Activated B cell treated with CpG ODN at 0.5 μM for 24 hours (primary cell): ENCODE results near the gene CASP1. TPM values are rescaled to one million over a fixed set of nuclear protein-coding genes. Genes with fewer than 3 reads are reported as not detected.
"Not testable (repeated sequence)": the region's sequence is repeated elsewhere in the genome, so short reads cannot be mapped to it uniquely, and the experiment has no call there.

Experiments
- ATAC-seq: fragments of 200-7000 bp; cut with Tn5 transposase; one replicate; pipeline ENCODE4 v1.10.0; 2021; ENCODE audit warnings: low read depth, mild to moderate bottlenecking, moderate library complexity
- CTCF ChIA-PET: fragments of 350-600 bp; sonication (Branson Sonifier 250); formaldehyde crosslinking; loops from one replicate; lab custom pipeline; 2021; ENCODE audit warnings: antibody characterized with exemption; lab: Charles Lee
- POLR2A ChIA-PET: fragments of 350-600 bp; sonication (Branson Sonifier 250); formaldehyde crosslinking; loops from one replicate; lab custom pipeline; 2021; ENCODE audit warnings: antibody characterized with exemption; lab: Charles Lee
- DNase-seq: peaks from one replicate; pipeline ENCODE4 v3.0.0; 2022
- H3K27ac Mint-ChIP-seq: one replicate; pipeline ENCODE4 v1.8.0; 2020; ENCODE audit warnings: mixed read lengths
- H3K27me3 Mint-ChIP-seq: one replicate; pipeline ENCODE4 v1.8.0; 2021; ENCODE audit warnings: mixed read lengths
- H3K36me3 Mint-ChIP-seq: one replicate; pipeline ENCODE4 v1.8.0; 2021; ENCODE audit warnings: low read depth, mixed read lengths
- H3K4me1 Mint-ChIP-seq: one replicate; pipeline ENCODE4 v1.8.0; 2021; ENCODE audit warnings: mixed read lengths
- H3K4me3 Mint-ChIP-seq: one replicate; pipeline ENCODE4 v1.8.0; 2020; ENCODE audit warnings: mild to moderate bottlenecking, mixed read lengths
- H3K9me3 Mint-ChIP-seq: one replicate; pipeline ENCODE4 v1.8.0; 2020; ENCODE audit warnings: mixed read lengths
- intact Hi-C: fragments of 100-400 bp; cut with micrococcal nuclease; formaldehyde crosslinking; loops from one replicate; pipeline ENCODE4 v1.15.1; 2024
- total RNA-seq: library from RNA; stranded (reverse); gene quantifications from 2 replicates; pipeline ENCODE4 v1.2.3, GENCODE V29; 2022
- TF ChIP-seq, protein P1 (sequence below): fragments of 200-600 bp; IDR thresholded peaks from one replicate; pipeline ENCODE4 v1.8.0; 2022; ENCODE audit warnings: antibody characterized with exemption, mild to moderate bottlenecking

Gene CASP1
- total RNA-seq, 1 donor from 2014 or later, result 35.7 TPM

GRCh38 chr11:105074166-105074530 lies 39.2 kb upstream of the CASP1 start:
- Mint-ChIP-seq H3K9me3 (no peaks in the 10 kb centered on the region), H3K36me3 (no peaks in the 10 kb centered on the region), H3K4me1 (no peaks in the 10 kb centered on the region), H3K27me3 (peaks cover 14% of the 10 kb centered on the region), H3K4me3 (no peak overlapping the region), H3K27ac (no peak overlapping the region)
- no peak for DNase-seq
- ChIA-PET POLR2A (no interaction called here), CTCF (no interaction called here)
- no peak for ATAC-seq
- TF ChIP-seq, protein P1, sequence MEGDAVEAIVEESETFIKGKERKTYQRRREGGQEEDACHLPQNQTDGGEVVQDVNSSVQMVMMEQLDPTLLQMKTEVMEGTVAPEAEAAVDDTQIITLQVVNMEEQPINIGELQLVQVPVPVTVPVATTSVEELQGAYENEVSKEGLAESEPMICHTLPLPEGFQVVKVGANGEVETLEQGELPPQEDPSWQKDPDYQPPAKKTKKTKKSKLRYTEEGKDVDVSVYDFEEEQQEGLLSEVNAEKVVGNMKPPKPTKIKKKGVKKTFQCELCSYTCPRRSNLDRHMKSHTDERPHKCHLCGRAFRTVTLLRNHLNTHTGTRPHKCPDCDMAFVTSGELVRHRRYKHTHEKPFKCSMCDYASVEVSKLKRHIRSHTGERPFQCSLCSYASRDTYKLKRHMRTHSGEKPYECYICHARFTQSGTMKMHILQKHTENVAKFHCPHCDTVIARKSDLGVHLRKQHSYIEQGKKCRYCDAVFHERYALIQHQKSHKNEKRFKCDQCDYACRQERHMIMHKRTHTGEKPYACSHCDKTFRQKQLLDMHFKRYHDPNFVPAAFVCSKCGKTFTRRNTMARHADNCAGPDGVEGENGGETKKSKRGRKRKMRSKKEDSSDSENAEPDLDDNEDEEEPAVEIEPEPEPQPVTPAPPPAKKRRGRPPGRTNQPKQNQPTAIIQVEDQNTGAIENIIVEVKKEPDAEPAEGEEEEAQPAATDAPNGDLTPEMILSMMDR, result no peak
- intact Hi-C loops, result no loop called here

DNA sequence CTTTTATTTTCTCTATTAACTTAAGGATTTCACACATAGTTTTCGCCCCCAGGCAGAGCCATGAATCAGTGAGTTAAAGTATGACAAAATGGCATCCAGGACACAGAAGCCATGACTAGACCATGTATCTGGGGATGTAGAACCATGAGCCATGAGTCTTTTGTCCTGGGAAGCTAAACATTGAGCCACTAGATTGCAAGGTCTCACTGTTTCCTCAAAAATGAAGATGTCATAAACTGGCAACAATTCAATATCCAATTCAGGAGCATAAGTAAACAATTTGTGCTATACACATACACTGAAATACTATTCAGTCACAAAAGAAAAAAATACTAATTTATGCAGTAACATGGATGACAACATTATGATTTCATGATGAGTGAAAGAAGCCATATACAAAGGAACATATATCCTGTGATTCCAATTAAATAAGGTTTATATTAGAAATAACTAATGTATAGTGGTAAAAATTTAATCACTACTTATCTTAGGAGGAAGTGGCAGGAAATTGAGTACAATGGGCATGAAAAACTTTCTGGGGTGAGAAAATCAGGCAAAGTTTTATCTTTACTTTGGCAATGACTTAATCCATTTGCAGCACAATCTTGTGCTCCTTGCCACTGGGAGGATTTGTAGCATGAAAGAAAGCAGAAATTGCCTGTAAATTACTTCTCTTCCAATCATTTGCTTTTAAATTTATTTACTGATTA lies 38.7 kb upstream of the CASP1 start:
- H3K27me3 Mint-ChIP-seq, result peaks cover 14% of the 10 kb centered on the region
- CTCF ChIA-PET, result no interaction called here
- H3K9me3 Mint-ChIP-seq, result no peaks in the 10 kb centered on the region

GRCh38 chr11:105072080-105072479 lies 37.1 kb upstream of the CASP1 start:
- H3K4me1 Mint-ChIP-seq, H3K9me3 Mint-ChIP-seq, H3K27ac Mint-ChIP-seq, H3K4me3 Mint-ChIP-seq, POLR2A ChIA-PET, H3K27me3 Mint-ChIP-seq, CTCF ChIA-PET, H3K36me3 Mint-ChIP-seq, intact Hi-C loops, ATAC-seq, DNase-seq: not testable (repeated sequence)

More for the DNA sequence above, 38.7 kb upstream of the CASP1 start:
- TF ChIP-seq, protein P1, result no peak
- no peak overlapping the region for H3K4me3 Mint-ChIP-seq
- H3K27ac Mint-ChIP-seq, result no peak overlapping the region
- ATAC-seq (no peak), DNase-seq (no peak)
- no peaks in the 10 kb centered on the region for H3K36me3 Mint-ChIP-seq
- H3K4me1 Mint-ChIP-seq, result no peaks in the 10 kb centered on the region
- intact Hi-C loops, result no loop called here
- POLR2A ChIA-PET, result no interaction called here

DNA sequence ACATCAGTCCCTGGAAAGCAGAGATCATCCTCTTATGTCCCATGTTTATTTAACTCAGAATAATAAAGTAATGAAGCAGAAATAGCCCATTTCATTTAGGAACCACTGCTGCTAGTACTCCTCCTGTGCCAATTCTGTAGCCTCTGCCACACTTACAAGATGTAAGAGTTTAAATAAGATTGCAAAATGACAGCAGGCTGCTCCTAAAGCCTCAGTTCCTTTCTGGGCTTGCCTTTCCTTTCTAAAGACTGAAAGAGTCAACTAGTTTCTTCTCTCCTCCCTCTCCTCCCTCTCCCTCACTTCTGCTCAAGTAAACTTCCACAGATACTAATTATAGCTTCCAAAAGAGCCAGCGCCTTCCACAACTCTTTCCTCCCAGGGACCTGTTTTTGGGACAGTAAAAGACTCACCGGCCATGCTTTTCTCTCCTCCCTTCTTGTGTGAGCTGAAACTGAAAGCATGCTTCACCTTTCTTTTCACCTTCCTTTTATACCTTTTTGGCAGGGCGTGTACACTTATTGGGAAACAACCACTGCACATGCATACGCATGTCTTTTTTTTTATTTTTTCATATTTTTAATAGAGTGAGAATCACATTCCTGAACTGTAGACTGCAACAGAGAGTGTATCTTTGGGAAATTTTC lies 36.3 kb upstream of the CASP1 start:
- POLR2A ChIA-PET, result no interaction called here
- Mint-ChIP-seq H3K27me3 (no peaks in the 10 kb centered on the region), H3K27ac (no peak overlapping the region), H3K4me1 (no peaks in the 10 kb centered on the region), H3K36me3 (no peaks in the 10 kb centered on the region), H3K4me3 (no peak overlapping the region), H3K9me3 (no peaks in the 10 kb centered on the region)
- DNase-seq, result no peak
- intact Hi-C loops, result no loop called here
- TF ChIP-seq, protein P1, result no peak
- CTCF ChIA-PET, result no interaction called here
- no peak for ATAC-seq

DNA sequence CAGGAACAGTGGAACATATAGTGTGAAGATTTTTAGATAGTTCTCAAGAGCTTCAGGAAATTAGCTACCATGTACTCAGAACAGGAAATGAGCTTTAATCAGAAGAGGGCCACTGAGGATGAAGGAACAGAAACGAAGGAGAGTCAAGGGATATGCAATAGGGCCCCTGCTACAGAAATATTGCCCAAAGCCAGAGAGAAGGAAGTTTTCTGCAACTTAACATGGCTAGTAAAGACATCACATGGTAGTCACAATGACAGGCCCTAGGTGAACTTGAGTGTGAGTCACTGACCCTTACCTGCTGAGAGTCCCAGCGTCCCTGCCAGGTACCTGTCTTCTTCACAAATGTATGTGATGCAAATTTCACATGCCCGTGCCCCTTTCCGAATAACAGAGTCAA lies 35.4 kb upstream of the CASP1 start:
- ChIA-PET CTCF (no interaction called here), POLR2A (no interaction called here)
- Mint-ChIP-seq H3K9me3 (no peaks in the 10 kb centered on the region), H3K27me3 (no peaks in the 10 kb centered on the region), H3K4me1 (no peaks in the 10 kb centered on the region), H3K36me3 (no peaks in the 10 kb centered on the region), H3K4me3 (no peak overlapping the region), H3K27ac (no peak overlapping the region)
- DNase-seq (no peak), ATAC-seq (no peak)
- intact Hi-C loops, result no loop called here
- TF ChIP-seq, protein P1, result no peak

DNA sequence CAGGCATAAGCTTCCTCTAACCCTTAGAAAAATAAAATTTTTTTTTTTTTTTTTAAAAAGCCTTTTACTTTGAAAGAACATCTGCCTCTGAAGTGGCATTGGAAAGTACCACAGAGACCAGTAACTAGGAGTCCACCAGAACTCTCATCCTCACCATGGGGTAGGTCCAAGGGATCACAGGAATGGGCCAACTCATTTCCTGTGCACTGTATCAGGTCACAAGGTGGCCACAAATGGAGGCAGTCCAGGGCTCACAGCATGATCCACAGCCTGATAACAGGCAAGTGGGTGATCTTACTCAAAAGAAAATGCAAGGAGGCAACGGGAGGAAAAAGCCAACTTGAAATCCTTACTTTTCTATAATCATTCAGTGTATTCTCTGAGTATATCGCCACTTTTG lies 34.8 kb upstream of the CASP1 start:
- ATAC-seq, H3K27me3 Mint-ChIP-seq, POLR2A ChIA-PET, DNase-seq, H3K36me3 Mint-ChIP-seq, intact Hi-C loops, H3K4me3 Mint-ChIP-seq, H3K9me3 Mint-ChIP-seq, H3K4me1 Mint-ChIP-seq, H3K27ac Mint-ChIP-seq, CTCF ChIA-PET: not testable (repeated sequence)

- POLR2A ChIA-PET, H3K4me3 Mint-ChIP-seq, H3K27ac Mint-ChIP-seq: not testable (repeated sequence)
Measured at GRCh38 chr11:105063245-105063941, 28.4 kb upstream of the CASP1 start.

More at GRCh38 chr11:105063245-105063941, 28.4 kb upstream of the CASP1 start:
- CTCF ChIA-PET, DNase-seq, H3K27me3 Mint-ChIP-seq, H3K36me3 Mint-ChIP-seq, intact Hi-C loops, ATAC-seq, H3K4me1 Mint-ChIP-seq, H3K9me3 Mint-ChIP-seq: not testable (repeated sequence)
